Neuronal stem cell (in vitro differentiated cells): Measurements from ENCODE around the gene TAPBPL.
"Not testable (repeated sequence)": the region's sequence is repeated elsewhere in the genome, so short reads cannot be mapped to it uniquely, and the experiment has no call there.

Source experiments
- DNase-seq: peaks from one replicate; pipeline ENCODE4 v3.0.0-alpha.2; 2013; ENCODE audit warnings: low spot score
- H2AFZ ChIP-seq: one replicate; pipeline ENCODE4 v1.6.1; 2013; ENCODE audit warnings: mild to moderate bottlenecking, low read length, inconsistent platforms
- H2AK5ac ChIP-seq: 2 replicates; pipeline ENCODE4 v1.6.1; 2013; ENCODE audit warnings: low read depth, mild to moderate bottlenecking, inconsistent platforms, low read length, moderate library complexity, mixed read lengths
- H2BK120ac ChIP-seq: 2 replicates; pipeline ENCODE4 v1.6.1; 2013; ENCODE audit warnings: low read depth, mild to moderate bottlenecking, inconsistent platforms, low read length, moderate library complexity, mixed read lengths
- H2BK12ac ChIP-seq: one replicate; pipeline ENCODE4 v1.6.1; 2013; ENCODE audit warnings: low read length, inconsistent platforms
- H2BK15ac ChIP-seq: 2 replicates; pipeline ENCODE4 v1.6.1; 2013; ENCODE audit warnings: mild to moderate bottlenecking, low read length, inconsistent platforms, mixed read lengths
- H2BK5ac ChIP-seq: one replicate; pipeline ENCODE4 v1.6.1; 2013; ENCODE audit warnings: inconsistent platforms, mild to moderate bottlenecking, low read length, moderate library complexity
- H3K14ac ChIP-seq: one replicate; pipeline ENCODE4 v1.6.1; 2013; ENCODE audit warnings: low read length, inconsistent platforms
- H3K18ac ChIP-seq: 2 replicates; pipeline ENCODE4 v1.6.1; 2013; ENCODE audit warnings: low read length, inconsistent platforms
- H3K23ac ChIP-seq: 2 replicates; pipeline ENCODE4 v1.6.1; 2013; ENCODE audit warnings: low read depth, mild to moderate bottlenecking, mixed read lengths, low read length, inconsistent platforms; ENCODE audit not compliant: poor library complexity
- H3K27ac ChIP-seq: replicated peaks from 3 replicates; pipeline ENCODE4 v1.5.1; 2013; ENCODE audit warnings: low read length, inconsistent platforms
- H3K27me3 ChIP-seq, 3 experiments: 2 replicates each; pipeline ENCODE4 v1.6.1; 2013; ENCODE audit warnings: low read length in 3 of 3, mild to moderate bottlenecking in 2 of 3, inconsistent platforms in 1 of 3, low read depth in 1 of 3, mixed read lengths in 1 of 3, moderate library complexity in 1 of 3; ENCODE audit not compliant: control insufficient read depth in 3 of 3, insufficient read depth in 3 of 3
- H3K36me3 ChIP-seq, 2 donors: replicated peaks in 1 of 2; 2 replicates each; pipeline ENCODE4 v1.6.1; 2013; ENCODE audit warnings: low read length in 2 of 2; ENCODE audit not compliant: control insufficient read depth in 2 of 2, insufficient read depth in 2 of 2
- H3K4ac ChIP-seq: 2 replicates; pipeline ENCODE4 v1.6.1; 2013; ENCODE audit warnings: inconsistent platforms, mild to moderate bottlenecking, low read length, moderate library complexity
- H3K4me1 ChIP-seq, 2 donors: 1 replicate in 1 of 2; 2 replicates in 1 of 2; pipeline ENCODE4 v1.6.1; 2013; ENCODE audit warnings: low read length in 2 of 2, low read depth in 1 of 2; ENCODE audit not compliant: control insufficient read depth in 2 of 2, insufficient read depth in 1 of 2
- H3K4me2 ChIP-seq: one replicate; pipeline ENCODE4 v1.6.1; 2013; ENCODE audit warnings: mild to moderate bottlenecking, low read length, inconsistent platforms; ENCODE audit not compliant: insufficient read depth, poor library complexity, severe bottlenecking
- H3K4me3 ChIP-seq, 2 donors: 2 replicates each; pipeline ENCODE4 v1.5.1; 2013; ENCODE audit warnings: low read length in 2 of 2, mild to moderate bottlenecking in 2 of 2, inconsistent platforms in 1 of 2, moderate library complexity in 1 of 2
- H3K79me1 ChIP-seq: one replicate; pipeline ENCODE4 v1.6.1; 2013; ENCODE audit warnings: low read depth, mild to moderate bottlenecking, inconsistent platforms, low read length, moderate library complexity
- H3K9ac ChIP-seq: one replicate; pipeline ENCODE4 v1.6.1; 2013; ENCODE audit warnings: mild to moderate bottlenecking, low read depth, low read length, inconsistent platforms; ENCODE audit not compliant: poor library complexity
- H3K9me3 ChIP-seq, 2 donors: replicated peaks in 1 of 2; 2 replicates each; pipeline versions ENCODE3 to v1.6.1; 2013; ENCODE audit warnings: low read length in 2 of 2, mild to moderate bottlenecking in 2 of 2, inconsistent platforms in 1 of 2, low read depth in 1 of 2, mixed read lengths in 1 of 2, moderate library complexity in 1 of 2; ENCODE audit not compliant: control insufficient read depth in 2 of 2, insufficient read depth in 1 of 2
- H4K8ac ChIP-seq: one replicate; pipeline ENCODE4 v1.6.1; 2013; ENCODE audit warnings: low read depth, mild to moderate bottlenecking, inconsistent platforms, low read length, moderate library complexity
- H4K91ac ChIP-seq: one replicate; pipeline ENCODE4 v1.6.1; 2013; ENCODE audit warnings: low read length, low read depth, mild to moderate bottlenecking, inconsistent platforms; ENCODE audit not compliant: poor library complexity
- WGBS, 2 donors: extraction: QIAGEN DNeasy Blood & Tissue Kit; methylation state at CpG; one replicate each; pipeline ENCODE4 v1.1.7; 2013; ENCODE audit warnings: missing lambda C conversion rate in 2 of 2, mixed read lengths in 1 of 2; ENCODE audit not compliant: insufficient read length in 2 of 2, insufficient replicate concordance in 1 of 2; ENCODE audit errors: extremely low coverage in 2 of 2; 5-methylcytosine and 5-hydroxymethylcytosine counted together

Gene TAPBPL

DNA sequence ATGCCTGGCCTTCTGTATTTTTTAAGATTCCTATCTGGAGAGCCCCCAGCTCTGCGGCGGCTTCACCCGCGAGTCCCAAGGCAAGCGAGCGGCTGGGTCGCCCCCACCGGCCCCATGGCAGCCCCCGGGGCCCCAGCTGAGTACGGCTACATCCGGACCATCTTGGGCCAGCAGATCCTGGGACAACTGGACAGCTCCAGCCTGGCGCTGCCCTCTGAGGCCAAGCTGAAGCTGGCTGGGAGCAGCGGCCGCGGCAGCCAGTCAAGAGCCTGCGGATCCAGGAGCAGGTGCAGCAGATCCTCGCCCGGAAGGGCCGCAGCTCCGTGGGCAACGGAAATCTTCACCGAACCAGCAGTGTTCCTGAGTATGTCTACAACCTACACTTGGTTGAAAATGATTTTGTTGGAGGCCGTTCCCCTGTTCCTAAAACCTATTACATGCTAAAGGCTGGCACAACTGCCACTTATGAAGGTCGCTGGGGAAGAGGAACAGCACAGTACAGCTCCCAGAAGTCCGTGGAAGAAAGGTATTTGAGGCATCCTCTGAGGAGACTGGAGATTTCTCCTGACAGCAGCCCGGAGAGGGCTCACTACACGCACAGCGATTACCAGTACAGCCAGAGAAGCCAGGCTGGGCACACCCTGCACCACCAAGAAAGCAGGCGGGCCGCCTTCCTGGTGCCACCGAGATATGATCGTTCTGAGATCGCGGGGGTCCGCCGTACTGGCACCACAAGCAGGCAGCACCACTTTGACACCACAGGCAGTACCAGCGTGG lies 25.9 kb downstream of the TAPBPL start:
- not testable (repeated sequence) for DNase-seq, H4K91ac ChIP-seq, H4K8ac ChIP-seq, H2AK5ac ChIP-seq, H2BK12ac ChIP-seq, H2AFZ ChIP-seq, H3K4me1 ChIP-seq, H2BK5ac ChIP-seq, H3K9ac ChIP-seq, H2BK120ac ChIP-seq, H3K23ac ChIP-seq, H3K4ac ChIP-seq, H3K14ac ChIP-seq, H3K79me1 ChIP-seq, H3K36me3 ChIP-seq, H3K9me3 ChIP-seq, H3K4me3 ChIP-seq, H3K27ac ChIP-seq, H3K4me2 ChIP-seq, H2BK15ac ChIP-seq
- Histone ChIP-seq H3K18ac (peak overlapping the region; percentile 28), H3K27me3 (peaks cover 0 to 10% (median 0%) of the 10 kb centered on the region in 3 experiments)
- WGBS, 2 donors = no CpG with 5 or more reads among the region's 37 CpGs

DNA sequence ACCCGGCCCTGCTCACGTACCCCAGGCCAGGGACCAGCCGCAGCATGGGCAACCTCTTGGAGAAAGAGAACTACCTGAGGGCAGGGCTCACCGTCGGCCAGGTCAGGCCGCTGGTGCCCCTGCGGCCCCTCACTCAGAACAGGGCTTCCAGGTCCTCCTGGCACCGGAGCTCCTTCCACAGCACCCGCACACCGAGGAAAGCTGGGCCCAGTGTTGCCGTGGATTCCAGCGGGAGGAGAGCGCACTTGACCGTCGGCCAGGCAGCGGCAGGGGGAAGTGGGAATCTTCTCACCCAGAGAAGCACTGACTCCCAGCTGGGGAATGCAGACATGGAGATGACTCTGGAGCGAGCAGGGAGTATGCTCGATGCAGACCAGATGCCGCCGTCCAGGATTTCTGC lies 26.6 kb downstream of the TAPBPL start:
- Histone ChIP-seq H3K27me3 (peaks cover 0 to 10% (median 0%) of the 10 kb centered on the region in 3 experiments), H3K4ac (no peak overlapping the region), H2BK120ac (no peak overlapping the region), H4K91ac (no peak overlapping the region), H2BK15ac (no peak overlapping the region), H3K4me2 (no peak overlapping the region), H3K23ac (no peak overlapping the region), H3K79me1 (no peaks in the 10 kb centered on the region), H3K9me3 (peaks cover 0 to 2% of the 10 kb centered on the region in 2 donors), H3K9ac (no peak overlapping the region), H4K8ac (no peak overlapping the region), H3K27ac (no peak overlapping the region), H2AK5ac (peak overlapping the region; percentile 28), H2BK5ac (no peak overlapping the region), H3K4me1 (no peaks in the 10 kb centered on the region), H2AFZ (no peak overlapping the region), H3K4me3 (no peak overlapping the region), H3K36me3 (no peaks in the 10 kb centered on the region), H3K18ac (peak overlapping the region; percentile 38), H3K14ac (no peak overlapping the region), H2BK12ac (peak overlapping the region; percentile 41)
- WGBS, 2 donors = no CpG with 5 or more reads among the region's 20 CpGs
- DNase-seq = no peak

DNA sequence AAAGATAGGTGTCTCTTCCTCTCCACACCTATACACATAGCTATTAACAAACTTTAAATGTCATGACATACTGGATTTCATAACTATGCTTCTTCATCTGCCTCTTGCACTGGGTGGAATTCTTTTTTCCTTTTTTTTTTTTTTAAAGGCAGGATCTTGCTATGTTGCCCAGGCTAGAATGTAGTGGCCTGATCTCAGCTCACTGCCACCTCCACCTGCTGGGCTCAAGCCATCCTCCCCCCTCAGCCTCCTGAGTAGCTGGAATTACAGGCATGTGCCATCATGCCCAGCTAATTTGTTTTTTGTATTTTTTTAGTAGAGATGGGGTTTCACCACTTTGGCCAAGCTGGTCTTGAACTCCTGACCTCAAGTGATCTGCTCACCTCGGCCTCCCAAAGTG lies 36.4 kb downstream of the TAPBPL start:
- Histone ChIP-seq H4K91ac (no peak overlapping the region), H3K27me3 (no peaks in the 10 kb centered on the region), H3K4me3 (no peak overlapping the region), H2AK5ac (no peak overlapping the region), H2BK15ac (no peak overlapping the region), H3K23ac (no peak overlapping the region), H3K79me1 (peaks cover 4% of the 10 kb centered on the region), H3K4me2 (no peak overlapping the region), H3K14ac (no peak overlapping the region), H3K4ac (no peak overlapping the region), H2BK5ac (no peak overlapping the region), H4K8ac (no peak overlapping the region), H3K4me1 (peaks cover 0 to 2% of the 10 kb centered on the region in 2 donors), H3K27ac (no peak overlapping the region), H3K36me3 (peaks cover 4 to 17% of the 10 kb centered on the region in 2 donors), H3K9ac (no peak overlapping the region), H3K18ac (no peak overlapping the region), H3K9me3 (no peaks in the 10 kb centered on the region), H2BK12ac (no peak overlapping the region), H2BK120ac (no peak overlapping the region), H2AFZ (no peak overlapping the region)
- no CpG with 5 or more reads among the region's 1 CpG for WGBS, 2 donors
- no peak for DNase-seq

DNA sequence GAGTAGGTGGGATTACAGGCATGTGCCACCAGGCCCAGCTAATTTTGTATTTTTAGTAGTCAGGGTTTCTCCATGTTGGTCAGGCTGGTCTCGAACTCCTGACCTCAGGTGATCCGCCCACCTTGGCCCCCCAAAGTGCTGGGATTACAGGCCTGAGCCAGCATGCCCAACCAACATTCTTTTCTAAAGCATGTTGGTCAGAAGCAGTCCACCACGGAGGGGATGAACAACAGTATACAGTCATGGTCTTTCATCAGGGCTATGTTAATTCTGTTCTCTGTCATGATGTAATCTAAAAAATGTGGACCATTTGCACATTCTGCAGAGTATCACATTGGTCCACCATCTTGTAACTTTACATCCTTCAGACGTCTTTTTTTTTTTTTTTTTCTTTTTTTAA lies 37.6 kb downstream of the TAPBPL start:
- Histone ChIP-seq H3K27me3 (no peaks in the 10 kb centered on the region), H4K91ac (no peak overlapping the region), H2AFZ (no peak overlapping the region), H4K8ac (no peak overlapping the region), H3K4me2 (no peak overlapping the region), H3K4me1 (peaks cover under 1 to 2% of the 10 kb centered on the region in 2 donors), H3K4ac (no peak overlapping the region), H3K27ac (no peak overlapping the region), H2BK5ac (no peak overlapping the region), H2BK120ac (no peak overlapping the region), H3K9ac (no peak overlapping the region), H2BK15ac (no peak overlapping the region), H2BK12ac (no peak overlapping the region), H3K36me3 (peaks cover 4 to 17% of the 10 kb centered on the region in 2 donors), H3K79me1 (peaks cover 4% of the 10 kb centered on the region), H3K14ac (no peak overlapping the region), H3K18ac (no peak overlapping the region), H2AK5ac (no peak overlapping the region), H3K23ac (no peak overlapping the region), H3K4me3 (no peak overlapping the region), H3K9me3 (no peaks in the 10 kb centered on the region)
- WGBS, 2 donors = no CpG with 5 or more reads among the region's 4 CpGs
- no peak for DNase-seq
